ENCODE measurements around the gene CIB2. TPM values are rescaled to one million over a fixed set of nuclear protein-coding genes. Genes with fewer than 3 reads are reported as not detected.

CIB2 gene
- total RNA-seq, 4 donors from 2014 or later, result 17.5 to 70.9 (median 21.0) TPM

DNA sequence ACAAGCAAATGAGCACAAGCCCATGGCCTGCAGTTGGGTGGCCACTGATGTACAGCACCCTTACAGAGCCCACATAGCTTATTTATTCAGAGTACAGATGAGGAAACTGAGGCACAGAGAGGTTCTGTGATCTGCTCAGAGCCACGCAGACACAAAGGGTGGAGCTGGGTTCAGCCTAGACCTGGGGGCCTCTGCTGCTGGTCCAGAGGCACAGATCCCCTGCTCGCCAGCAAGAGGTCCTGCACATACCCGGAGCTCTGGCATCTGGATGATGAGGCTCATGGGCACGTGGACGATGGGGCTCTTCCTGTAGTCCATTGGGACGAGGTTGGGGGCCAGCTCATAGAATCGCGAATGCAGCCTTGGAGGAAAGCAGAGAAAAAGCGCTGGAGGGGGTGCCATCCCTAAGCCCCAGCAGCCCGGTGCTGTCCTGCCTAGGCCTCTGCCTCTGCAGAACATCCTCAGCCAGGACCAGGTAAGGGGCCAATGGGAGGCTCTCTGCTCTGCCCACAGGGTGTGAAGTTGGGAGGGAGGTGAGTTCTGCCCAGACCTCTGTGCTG is 20.2 kb downstream of the CIB2 start:
- DNase-seq, result peak in 1 of 3 donors; percentile 43
- Histone ChIP-seq H3K4me1 (no peaks in the 10 kb centered on the region), H3K27me3 (no peaks in the 10 kb centered on the region), H3K27ac (no peak overlapping the region), H3K9me3 (no peaks in the 10 kb centered on the region), H3K36me3 (no peaks in the 10 kb centered on the region), H3K4me3 (no peak overlapping the region)
- TF ChIP-seq, protein P1, sequence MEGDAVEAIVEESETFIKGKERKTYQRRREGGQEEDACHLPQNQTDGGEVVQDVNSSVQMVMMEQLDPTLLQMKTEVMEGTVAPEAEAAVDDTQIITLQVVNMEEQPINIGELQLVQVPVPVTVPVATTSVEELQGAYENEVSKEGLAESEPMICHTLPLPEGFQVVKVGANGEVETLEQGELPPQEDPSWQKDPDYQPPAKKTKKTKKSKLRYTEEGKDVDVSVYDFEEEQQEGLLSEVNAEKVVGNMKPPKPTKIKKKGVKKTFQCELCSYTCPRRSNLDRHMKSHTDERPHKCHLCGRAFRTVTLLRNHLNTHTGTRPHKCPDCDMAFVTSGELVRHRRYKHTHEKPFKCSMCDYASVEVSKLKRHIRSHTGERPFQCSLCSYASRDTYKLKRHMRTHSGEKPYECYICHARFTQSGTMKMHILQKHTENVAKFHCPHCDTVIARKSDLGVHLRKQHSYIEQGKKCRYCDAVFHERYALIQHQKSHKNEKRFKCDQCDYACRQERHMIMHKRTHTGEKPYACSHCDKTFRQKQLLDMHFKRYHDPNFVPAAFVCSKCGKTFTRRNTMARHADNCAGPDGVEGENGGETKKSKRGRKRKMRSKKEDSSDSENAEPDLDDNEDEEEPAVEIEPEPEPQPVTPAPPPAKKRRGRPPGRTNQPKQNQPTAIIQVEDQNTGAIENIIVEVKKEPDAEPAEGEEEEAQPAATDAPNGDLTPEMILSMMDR (IDR thresholded peaks at IDR 0.05), result no peak
- TF ChIP-seq POLR2A (IDR thresholded peaks at IDR 0.05), result no peak

DNA sequence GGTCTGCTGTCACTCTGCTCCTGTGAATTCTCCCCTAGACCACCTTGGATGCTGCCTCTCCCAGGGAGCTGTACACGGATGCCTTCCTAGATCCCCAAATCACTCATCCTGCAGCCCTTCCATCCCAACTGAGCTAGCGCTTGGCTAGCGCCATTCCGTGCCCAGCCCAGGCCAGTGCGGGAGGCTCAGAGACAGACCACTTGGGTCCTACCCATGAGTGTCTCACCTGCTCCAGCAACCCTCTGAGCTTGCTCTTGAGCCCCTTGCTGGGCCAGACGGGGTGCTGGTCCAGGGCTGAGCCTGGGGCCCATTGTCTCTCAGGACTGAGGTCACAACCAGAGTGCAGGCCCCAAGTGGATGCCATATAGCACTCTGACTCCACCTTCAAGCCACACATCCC is 21.1 kb downstream of the CIB2 start:
- Histone ChIP-seq H3K27me3 (no peaks in the 10 kb centered on the region), H3K36me3 (no peaks in the 10 kb centered on the region), H3K4me3 (no peak overlapping the region), H3K4me1 (no peaks in the 10 kb centered on the region), H3K27ac (no peak overlapping the region), H3K9me3 (no peaks in the 10 kb centered on the region)
- DNase-seq, result peak in 1 of 3 donors; percentile 42
- no peak for TF ChIP-seq POLR2A (IDR thresholded peaks at IDR 0.05)
- TF ChIP-seq, protein P1 (IDR thresholded peaks at IDR 0.05), result no peak

DNA sequence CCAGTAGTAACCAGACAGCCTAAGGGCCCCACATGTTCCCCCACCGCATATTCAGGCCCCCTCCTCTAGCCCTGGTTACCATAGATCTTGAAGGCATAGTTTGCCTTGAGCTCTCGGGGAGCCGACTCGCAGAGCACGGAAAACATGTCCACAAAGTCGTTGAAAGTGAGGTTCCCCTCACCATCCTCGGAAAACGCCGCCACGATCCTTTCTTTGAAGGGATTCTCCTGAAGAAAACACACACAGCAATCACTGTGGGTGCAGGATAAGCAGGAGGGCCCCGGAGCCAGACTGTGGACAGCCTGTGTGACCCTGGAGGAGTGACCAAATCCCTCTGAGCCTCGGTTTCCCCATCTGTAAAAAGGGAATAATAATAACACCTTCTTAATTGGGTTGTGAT is 22.1 kb downstream of the CIB2 start:
- Histone ChIP-seq H3K36me3 (no peaks in the 10 kb centered on the region), H3K4me1 (peaks cover 0 to 5% (median 0%) of the 10 kb centered on the region in 4 donors), H3K9me3 (no peaks in the 10 kb centered on the region), H3K27me3 (no peaks in the 10 kb centered on the region), H3K4me3 (no peak overlapping the region), H3K27ac (no peak overlapping the region)
- peak in 1 of 3 donors; percentile 34 for DNase-seq
- TF ChIP-seq POLR2A (IDR thresholded peaks at IDR 0.05), result no peak
- TF ChIP-seq, protein P1 (IDR thresholded peaks at IDR 0.05), result no peak

DNA sequence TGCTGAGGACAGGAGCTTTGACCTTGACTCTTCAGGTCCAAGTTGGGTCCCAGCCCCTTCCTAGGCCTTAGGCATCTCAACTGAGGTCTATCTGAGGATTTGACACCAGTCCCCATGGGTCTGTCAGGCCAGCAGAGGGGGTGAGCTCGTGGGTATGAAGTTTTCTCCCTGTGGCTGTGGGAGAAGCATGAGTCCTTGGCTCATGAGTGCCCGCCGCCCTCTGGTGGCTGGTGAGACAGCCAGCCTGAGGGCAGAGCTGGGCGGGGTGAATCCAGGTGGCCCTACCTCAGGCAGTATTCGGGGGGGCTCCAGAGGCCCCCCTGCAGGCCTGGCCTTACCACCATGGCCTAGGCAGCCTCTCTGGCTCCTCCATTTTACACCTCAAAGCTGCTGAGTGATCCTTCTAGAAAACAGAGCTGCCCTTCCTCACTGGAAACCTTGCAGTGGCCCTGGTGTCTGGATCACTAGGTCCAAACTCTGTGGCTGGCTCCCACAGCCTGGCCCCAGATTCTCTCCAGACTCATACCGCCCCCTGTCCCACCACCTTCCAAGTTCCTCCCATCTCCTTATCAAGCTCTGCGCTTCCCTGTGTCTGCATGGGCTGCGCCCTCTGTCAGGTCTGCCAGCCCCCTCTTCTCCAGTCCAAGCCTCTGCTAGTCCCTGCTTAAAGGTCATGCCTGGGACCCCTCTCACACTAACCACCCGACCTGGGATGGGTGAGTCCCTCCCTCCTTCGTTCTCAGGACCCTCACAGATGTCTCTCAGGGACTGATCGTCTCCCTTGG is 22.8 kb downstream of the CIB2 start:
- peak; percentile 86 to 93 (median 89) for DNase-seq
- no peaks in the 10 kb centered on the region for H3K36me3 ChIP-seq

DNA sequence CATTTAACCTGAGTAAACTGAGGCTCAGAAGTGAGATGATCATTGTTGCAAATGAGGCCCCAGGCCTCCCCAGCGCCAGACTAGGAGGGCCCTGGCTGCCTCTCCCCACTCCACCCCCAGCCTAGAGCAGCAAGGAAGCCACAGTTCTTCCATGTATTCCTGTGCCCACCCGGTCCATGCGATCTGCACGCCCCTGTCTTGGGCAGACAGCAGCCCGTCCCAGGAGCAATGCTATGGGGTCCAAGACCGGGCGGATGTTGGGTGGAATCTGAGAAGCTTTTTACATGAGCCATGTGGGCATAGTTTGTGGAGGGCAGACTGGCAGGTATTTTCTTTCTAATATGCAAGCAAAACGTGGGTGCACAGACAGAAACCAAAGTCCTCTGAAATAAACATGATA is 23.8 kb downstream of the CIB2 start:
- no peaks in the 10 kb centered on the region for H3K9me3 ChIP-seq
- H3K27ac ChIP-seq, result no peak overlapping the region
- H3K27me3 ChIP-seq, result no peaks in the 10 kb centered on the region
- H3K36me3 ChIP-seq, result no peaks in the 10 kb centered on the region
- H3K4me3 ChIP-seq, result no peak overlapping the region
- DNase-seq, result peak in 1 of 3 donors; percentile 45
- H3K4me1 ChIP-seq, result peaks cover 0 to 18% (median 8%) of the 10 kb centered on the region in 4 donors
- TF ChIP-seq, protein P1 (IDR thresholded peaks at IDR 0.05), result no peak
- no peak for TF ChIP-seq POLR2A (IDR thresholded peaks at IDR 0.05)

More for the DNA sequence above, 22.8 kb downstream of the CIB2 start:
- Histone ChIP-seq H3K27ac (no peak overlapping the region), H3K27me3 (no peaks in the 10 kb centered on the region), H3K9me3 (no peaks in the 10 kb centered on the region), H3K4me1 (peaks cover 0 to 11% (median 2%) of the 10 kb centered on the region in 4 donors), H3K4me3 (no peak overlapping the region)
- no peak for TF ChIP-seq POLR2A (IDR thresholded peaks at IDR 0.05)
- TF ChIP-seq, protein P1 (IDR thresholded peaks at IDR 0.05), result peak; percentile 91 to 97 (median 96)

Measured in Peyer's patch (tissue), 4 donors.